ENCODE data around the gene FCMR.

DNA sequence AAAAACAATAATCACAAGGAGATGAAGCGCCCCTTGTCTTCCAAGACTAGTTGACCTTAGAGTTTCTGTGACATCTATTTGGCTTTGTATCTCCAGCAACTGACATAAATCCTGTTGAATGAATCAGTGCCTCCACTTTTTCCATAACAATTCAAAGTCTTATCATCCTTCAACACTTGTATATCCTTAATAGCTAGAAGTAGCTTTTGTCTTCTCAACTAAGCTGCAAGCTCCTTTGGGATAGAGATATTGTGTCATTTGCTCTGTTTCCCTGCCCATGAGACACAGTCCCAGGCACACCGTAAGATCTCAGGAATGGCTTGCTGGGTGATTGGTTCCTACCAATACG lies 18.8 kb upstream of the FCMR start:
- TF ChIP-seq ZNF778 (CRISPR knock-in tag; IDR thresholded peaks at IDR 0.05) = no peak
- TF ChIP-seq, protein P1, sequence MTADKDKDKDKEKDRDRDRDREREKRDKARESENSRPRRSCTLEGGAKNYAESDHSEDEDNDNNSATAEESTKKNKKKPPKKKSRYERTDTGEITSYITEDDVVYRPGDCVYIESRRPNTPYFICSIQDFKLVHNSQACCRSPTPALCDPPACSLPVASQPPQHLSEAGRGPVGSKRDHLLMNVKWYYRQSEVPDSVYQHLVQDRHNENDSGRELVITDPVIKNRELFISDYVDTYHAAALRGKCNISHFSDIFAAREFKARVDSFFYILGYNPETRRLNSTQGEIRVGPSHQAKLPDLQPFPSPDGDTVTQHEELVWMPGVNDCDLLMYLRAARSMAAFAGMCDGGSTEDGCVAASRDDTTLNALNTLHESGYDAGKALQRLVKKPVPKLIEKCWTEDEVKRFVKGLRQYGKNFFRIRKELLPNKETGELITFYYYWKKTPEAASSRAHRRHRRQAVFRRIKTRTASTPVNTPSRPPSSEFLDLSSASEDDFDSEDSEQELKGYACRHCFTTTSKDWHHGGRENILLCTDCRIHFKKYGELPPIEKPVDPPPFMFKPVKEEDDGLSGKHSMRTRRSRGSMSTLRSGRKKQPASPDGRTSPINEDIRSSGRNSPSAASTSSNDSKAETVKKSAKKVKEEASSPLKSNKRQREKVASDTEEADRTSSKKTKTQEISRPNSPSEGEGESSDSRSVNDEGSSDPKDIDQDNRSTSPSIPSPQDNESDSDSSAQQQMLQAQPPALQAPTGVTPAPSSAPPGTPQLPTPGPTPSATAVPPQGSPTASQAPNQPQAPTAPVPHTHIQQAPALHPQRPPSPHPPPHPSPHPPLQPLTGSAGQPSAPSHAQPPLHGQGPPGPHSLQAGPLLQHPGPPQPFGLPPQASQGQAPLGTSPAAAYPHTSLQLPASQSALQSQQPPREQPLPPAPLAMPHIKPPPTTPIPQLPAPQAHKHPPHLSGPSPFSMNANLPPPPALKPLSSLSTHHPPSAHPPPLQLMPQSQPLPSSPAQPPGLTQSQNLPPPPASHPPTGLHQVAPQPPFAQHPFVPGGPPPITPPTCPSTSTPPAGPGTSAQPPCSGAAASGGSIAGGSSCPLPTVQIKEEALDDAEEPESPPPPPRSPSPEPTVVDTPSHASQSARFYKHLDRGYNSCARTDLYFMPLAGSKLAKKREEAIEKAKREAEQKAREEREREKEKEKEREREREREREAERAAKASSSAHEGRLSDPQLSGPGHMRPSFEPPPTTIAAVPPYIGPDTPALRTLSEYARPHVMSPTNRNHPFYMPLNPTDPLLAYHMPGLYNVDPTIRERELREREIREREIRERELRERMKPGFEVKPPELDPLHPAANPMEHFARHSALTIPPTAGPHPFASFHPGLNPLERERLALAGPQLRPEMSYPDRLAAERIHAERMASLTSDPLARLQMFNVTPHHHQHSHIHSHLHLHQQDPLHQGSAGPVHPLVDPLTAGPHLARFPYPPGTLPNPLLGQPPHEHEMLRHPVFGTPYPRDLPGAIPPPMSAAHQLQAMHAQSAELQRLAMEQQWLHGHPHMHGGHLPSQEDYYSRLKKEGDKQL (CRISPR knock-in tag; IDR thresholded peaks at IDR 0.05; ENCODE audit: borderline replicate concordance) = no peak
- TF ChIP-seq DMBX1 (CRISPR knock-in tag; IDR thresholded peaks at IDR 0.05; ENCODE audit: borderline replicate concordance) = no peak
- TF ChIP-seq, protein P2, sequence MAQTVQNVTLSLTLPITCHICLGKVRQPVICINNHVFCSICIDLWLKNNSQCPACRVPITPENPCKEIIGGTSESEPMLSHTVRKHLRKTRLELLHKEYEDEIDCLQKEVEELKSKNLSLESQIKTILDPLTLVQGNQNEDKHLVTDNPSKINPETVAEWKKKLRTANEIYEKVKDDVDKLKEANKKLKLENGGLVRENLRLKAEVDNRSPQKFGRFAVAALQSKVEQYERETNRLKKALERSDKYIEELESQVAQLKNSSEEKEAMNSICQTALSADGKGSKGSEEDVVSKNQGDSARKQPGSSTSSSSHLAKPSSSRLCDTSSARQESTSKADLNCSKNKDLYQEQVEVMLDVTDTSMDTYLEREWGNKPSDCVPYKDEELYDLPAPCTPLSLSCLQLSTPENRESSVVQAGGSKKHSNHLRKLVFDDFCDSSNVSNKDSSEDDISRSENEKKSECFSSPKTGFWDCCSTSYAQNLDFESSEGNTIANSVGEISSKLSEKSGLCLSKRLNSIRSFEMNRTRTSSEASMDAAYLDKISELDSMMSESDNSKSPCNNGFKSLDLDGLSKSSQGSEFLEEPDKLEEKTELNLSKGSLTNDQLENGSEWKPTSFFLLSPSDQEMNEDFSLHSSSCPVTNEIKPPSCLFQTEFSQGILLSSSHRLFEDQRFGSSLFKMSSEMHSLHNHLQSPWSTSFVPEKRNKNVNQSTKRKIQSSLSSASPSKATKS (CRISPR knock-in tag; IDR thresholded peaks at IDR 0.05) = no peak

Measured in K562 (cell line).